GM12873 (cell line): ENCODE results near the gene TMEM221.

Experiments used
- CTCF ChIP-seq: IDR thresholded peaks from 2 replicates; pipeline ENCODE4 v1.5.1; 2012; ENCODE audit warnings: low read depth, mild to moderate bottlenecking, moderate library complexity, low read length, control low read depth; ENCODE audit not compliant: insufficient read depth; ENCODE audit errors: missing control alignments

TMEM221 gene

GRCh38 chr19:17460372-17461230 is 12.1 kb upstream of the TMEM221 start, which contains the start of gene NXNL1:
Gene NXNL1, minus strand, starts transcription at chr19:17460926. Its CDS starts 57 bp downstream, at chr19:17460869.
- TF ChIP-seq CTCF = no peak

DNA sequence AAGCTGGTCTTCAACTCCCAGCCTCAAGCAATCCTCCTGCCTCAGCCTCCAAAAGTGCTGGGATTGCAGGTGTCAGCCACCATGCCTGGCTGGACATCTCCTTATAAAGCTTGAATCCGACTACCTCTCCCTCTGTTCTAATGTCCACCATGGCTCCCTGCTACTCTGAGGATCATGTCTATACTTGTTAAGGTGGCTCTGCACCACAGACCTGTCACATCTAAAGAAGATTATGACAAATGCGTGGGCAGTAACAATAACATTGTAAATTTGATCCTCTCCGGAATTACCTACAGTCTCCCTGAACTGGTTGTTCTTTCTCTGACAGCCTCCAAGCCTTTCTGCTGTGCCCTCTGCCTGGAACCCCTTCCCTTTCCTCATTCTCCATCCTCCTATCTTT is 10.5 kb upstream of the TMEM221 start:
- TF ChIP-seq CTCF = no peak

DNA sequence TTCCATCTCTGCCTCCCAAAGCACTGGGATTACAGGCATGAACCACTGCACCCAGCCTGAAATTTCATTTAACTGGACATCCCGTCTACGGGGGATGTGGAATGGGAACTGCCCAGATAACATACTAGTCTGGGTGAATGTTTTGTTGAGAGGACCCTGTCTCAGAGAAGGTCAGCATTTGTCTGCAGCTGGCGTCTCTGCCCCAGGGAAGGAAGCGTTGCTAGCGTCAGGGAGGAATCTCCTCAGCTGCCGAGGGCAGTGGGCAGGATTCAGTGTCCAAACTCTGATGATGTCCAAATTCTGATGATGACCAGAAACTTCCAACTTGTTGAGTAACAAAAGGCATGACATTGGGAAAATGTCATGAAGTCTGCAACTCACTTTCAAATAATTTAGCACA is 9.1 kb upstream of the TMEM221 start:
- no peak for TF ChIP-seq CTCF

DNA sequence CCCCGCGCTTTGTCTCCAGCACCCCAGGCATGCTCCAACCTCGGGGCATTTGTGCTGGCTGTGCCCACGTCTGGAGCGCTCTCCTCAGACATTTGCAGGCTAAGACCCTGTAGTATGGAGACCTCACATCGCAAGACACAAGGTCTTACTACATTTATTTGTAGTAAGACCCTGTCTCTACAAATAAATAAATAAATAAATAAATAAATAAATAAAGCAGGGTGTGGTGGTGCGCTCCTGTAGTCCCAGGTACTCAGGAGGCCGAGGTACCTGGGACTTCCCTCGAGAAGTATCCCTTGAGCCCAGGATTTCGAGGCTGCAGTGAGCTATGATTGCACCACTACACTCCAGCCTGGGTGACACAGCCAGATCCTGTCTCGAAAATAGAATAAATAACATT is 7.7 kb upstream of the TMEM221 start:
- no peak for TF ChIP-seq CTCF

GRCh38 chr19:17455308-17456123 is 7.0 kb upstream of the TMEM221 start:
- no peak for TF ChIP-seq CTCF

- no peak for TF ChIP-seq CTCF
Observed at GRCh38 chr19:17454576-17455071, 6.2 kb upstream of the TMEM221 start.

GRCh38 chr19:17451820-17452219 is 3.4 kb upstream of the TMEM221 start:
- TF ChIP-seq CTCF = no peak
